NB4 (cell line): ENCODE results near the gene CERS1.

Experiments
- DNase-seq: peaks from one replicate; pipeline ENCODE4 v3.0.0; 2010; ENCODE audit warnings: low read depth
- H3K4me3 ChIP-seq: one replicate; pipeline ENCODE4 v1.5.1; 2011; ENCODE audit warnings: mild to moderate bottlenecking, low read depth, low read length, moderate library complexity
- MYC ChIP-seq: IDR thresholded peaks from 2 replicates; pipeline ENCODE4 v1.6.1; 2011; ENCODE audit warnings: low read depth, low read length
- POLR2A ChIP-seq: IDR thresholded peaks from 2 replicates; pipeline ENCODE4 v1.6.1; 2011; ENCODE audit warnings: mild to moderate bottlenecking; ENCODE audit not compliant: insufficient read length; ENCODE audit errors: extremely low read depth
- TF ChIP-seq, protein P1 (sequence below): IDR thresholded peaks from one replicate; pipeline ENCODE4 v1.5.1; 2012; ENCODE audit warnings: low read depth, low read length
- TF ChIP-seq, protein P2 (sequence below): IDR thresholded peaks from 2 replicates; pipeline ENCODE4 v1.6.1; 2011; ENCODE audit warnings: low read depth, low read length

CERS1 gene

DNA sequence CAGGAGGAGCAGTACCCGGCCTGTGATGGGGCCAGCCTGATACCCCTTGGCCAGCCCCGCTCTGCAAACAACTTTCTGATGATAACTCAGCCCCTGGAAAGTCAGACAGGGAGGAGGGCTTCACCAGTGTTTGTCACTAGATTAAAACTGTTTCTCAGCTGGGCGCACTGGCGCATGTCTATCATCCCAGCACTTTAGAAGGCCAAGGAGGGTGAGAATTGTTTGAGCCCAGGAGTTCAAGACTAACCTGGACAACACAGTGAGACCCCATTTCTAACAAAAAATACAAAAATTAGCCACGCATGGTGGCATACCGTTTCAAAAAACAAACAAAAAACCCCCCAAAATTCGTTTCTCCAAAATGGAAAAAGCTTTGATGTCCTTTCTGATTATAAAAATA is 5.5 kb upstream of the CERS1 start:
- TF ChIP-seq, protein P1, sequence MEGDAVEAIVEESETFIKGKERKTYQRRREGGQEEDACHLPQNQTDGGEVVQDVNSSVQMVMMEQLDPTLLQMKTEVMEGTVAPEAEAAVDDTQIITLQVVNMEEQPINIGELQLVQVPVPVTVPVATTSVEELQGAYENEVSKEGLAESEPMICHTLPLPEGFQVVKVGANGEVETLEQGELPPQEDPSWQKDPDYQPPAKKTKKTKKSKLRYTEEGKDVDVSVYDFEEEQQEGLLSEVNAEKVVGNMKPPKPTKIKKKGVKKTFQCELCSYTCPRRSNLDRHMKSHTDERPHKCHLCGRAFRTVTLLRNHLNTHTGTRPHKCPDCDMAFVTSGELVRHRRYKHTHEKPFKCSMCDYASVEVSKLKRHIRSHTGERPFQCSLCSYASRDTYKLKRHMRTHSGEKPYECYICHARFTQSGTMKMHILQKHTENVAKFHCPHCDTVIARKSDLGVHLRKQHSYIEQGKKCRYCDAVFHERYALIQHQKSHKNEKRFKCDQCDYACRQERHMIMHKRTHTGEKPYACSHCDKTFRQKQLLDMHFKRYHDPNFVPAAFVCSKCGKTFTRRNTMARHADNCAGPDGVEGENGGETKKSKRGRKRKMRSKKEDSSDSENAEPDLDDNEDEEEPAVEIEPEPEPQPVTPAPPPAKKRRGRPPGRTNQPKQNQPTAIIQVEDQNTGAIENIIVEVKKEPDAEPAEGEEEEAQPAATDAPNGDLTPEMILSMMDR = no peak
- no peak for TF ChIP-seq POLR2A
- TF ChIP-seq, protein P2, sequence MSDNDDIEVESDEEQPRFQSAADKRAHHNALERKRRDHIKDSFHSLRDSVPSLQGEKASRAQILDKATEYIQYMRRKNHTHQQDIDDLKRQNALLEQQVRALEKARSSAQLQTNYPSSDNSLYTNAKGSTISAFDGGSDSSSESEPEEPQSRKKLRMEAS = no peak
- no peak for TF ChIP-seq MYC
- no peak overlapping the region for H3K4me3 ChIP-seq
- DNase-seq = no peak

DNA sequence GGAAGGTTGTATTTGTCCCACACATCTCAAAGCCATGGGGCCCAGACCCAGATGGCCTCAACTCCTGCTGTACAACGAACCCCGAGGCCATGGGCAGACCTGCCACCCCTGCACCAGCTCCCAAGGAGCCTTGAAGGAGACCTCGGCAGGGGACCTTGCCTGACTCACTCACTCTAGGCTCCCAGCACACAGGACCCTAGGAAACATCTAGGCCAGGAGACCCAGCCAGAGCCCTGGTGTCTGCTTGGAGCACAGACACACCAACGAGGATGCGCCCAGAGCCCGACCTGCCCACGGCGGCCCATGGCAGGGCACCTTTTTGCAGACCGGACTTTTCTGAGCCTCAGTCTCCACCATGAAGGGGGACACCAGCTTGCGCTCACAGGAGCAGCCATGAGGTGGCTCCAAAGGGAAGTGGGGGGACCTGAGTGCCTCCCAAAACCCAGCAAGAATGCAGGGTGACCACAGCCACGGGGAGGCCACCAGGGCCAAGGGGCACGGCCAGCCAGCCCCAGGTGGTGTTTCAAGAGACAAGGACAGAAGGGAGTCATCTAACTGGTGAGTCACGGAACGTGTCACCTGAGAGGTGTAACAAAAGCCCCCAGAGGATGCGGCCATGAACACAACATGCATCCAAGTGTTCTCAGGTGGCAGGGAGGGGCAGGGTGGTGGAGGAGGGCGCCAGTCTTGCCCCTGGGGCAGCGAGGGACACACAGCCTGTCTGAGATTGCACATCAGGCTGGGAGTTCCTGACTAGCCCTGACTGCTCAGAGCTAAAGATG is 4.9 kb upstream of the CERS1 start:
- TF ChIP-seq, protein P2 = no peak
- TF ChIP-seq POLR2A = no peak
- TF ChIP-seq MYC = no peak
- TF ChIP-seq, protein P1 = no peak
- no peak overlapping the region for H3K4me3 ChIP-seq
- DNase-seq = no peak

DNA sequence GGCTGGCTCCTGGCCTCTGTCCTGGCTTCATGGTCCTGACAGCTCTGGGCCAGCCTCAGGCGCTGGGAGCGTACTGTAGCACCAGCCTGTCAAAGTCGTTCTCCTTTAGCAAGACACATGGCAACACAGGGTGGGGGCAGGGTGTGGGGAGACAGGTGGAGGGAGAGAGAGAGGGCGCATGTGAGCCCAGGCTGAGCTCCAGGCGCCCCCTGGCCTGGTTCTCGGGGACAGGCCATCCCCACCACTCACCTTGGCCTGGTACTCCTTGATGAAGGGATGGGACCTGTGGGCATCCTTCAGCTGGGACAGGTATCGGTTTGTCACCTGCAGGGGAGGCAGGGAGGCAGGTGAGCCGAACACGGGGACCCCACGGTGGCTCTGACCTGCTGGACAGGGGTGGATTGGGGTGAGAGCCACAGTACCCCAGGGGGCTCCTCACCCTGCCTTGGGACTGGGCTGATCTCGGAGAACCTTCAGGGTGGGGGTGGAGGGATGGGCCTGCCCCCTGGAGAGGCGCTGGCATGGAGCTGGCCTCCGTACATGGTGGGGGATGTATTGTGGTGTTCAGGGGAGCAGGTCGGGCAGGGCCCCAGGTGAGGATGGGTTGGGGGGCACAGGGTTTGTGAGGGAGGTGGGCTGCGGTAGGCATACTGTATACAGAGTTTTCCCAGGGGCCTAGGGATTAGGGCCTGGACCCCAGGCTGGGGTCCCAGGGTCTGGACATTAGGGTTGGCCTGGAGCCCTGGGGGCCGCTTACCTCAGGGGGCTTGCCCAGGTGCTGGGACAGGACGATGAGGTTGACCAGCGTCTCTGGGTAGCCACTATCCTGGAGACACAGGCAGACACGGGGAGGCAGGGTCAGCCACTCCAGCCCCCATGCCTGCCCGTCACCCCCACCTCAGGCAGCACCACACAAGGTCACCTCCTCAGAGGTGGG is 3.9 kb upstream of the CERS1 start:
- TF ChIP-seq, protein P1 = no peak
- TF ChIP-seq, protein P2 = no peak
- no peak for TF ChIP-seq POLR2A
- no peak for TF ChIP-seq MYC
- H3K4me3 ChIP-seq = no peak overlapping the region
- no peak for DNase-seq

DNA sequence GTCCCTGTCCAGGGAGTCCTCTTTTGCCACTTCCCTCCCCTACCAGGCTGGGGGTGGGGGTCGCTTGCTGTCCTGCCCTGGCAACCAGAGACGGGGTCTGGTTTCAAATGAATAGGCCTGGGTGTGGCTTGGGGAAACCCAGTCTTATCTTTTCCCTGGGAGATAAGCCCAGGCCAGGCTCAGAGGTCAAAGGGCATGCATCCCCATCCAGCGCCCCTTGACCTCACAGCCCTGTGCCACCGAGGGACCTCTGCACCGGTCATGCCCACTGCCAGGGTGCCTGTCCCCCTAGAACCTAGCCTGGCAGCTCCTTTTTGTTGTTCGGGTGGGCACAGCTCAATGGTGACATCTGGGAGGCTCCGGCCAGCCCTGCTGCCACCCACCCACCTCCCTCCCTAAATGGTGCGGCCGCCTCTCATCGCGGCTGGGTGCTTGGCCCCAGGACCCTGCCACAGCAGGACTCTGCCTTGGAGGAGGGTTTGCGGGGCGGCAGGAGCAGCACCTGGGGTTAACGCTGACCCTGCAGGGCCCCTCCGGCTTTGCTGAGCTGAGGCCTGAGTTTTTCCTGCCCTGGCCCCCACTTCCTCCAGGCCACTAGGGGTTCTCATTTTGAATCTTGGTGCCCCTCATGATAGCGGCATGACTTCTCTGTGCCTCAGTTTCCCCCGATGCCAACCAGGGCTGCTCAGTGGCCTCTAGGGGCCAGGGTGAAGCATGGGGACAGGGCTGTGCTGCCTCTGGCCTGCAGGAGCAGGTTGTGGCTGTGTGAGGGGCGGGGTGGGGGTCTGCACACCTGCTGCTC is 2.9 kb upstream of the CERS1 start:
- DNase-seq = no peak
- no peak overlapping the region for H3K4me3 ChIP-seq
- TF ChIP-seq POLR2A (no peak), MYC (no peak)
- TF ChIP-seq, protein P2 = no peak
- TF ChIP-seq, protein P1 = no peak

DNA sequence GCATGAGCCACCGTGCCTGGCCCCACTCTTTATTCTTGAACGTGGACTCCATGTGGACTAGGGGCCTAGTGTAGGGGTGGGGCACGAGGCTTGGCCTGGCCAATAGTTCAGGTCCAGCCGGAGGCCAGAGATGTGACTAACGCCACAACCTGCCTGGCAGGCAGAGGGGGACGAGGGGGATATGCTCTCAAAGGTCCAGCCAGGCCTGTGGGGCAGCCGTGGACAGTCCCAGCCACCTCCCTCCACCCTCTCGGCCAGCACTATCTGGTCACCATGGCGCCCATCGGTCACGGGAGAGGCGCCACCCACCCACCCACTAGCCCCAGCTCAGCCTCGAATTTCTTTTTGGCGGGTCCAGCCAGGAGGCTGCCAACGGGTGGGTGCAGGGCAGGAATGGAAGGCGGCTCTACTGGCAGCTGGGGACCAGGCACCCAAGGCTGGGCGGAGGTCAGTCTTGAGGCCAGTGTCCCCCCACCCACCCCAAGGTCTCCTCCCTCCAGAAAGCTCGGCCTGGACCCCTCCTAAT is 2.2 kb upstream of the CERS1 start:
- TF ChIP-seq, protein P2 = no peak
- no peak for TF ChIP-seq MYC
- no peak for TF ChIP-seq POLR2A
- TF ChIP-seq, protein P1 = no peak
- DNase-seq = no peak
- H3K4me3 ChIP-seq = no peak overlapping the region
